ENCODE results near the gene ADGRV1.

ADGRV1 gene

DNA sequence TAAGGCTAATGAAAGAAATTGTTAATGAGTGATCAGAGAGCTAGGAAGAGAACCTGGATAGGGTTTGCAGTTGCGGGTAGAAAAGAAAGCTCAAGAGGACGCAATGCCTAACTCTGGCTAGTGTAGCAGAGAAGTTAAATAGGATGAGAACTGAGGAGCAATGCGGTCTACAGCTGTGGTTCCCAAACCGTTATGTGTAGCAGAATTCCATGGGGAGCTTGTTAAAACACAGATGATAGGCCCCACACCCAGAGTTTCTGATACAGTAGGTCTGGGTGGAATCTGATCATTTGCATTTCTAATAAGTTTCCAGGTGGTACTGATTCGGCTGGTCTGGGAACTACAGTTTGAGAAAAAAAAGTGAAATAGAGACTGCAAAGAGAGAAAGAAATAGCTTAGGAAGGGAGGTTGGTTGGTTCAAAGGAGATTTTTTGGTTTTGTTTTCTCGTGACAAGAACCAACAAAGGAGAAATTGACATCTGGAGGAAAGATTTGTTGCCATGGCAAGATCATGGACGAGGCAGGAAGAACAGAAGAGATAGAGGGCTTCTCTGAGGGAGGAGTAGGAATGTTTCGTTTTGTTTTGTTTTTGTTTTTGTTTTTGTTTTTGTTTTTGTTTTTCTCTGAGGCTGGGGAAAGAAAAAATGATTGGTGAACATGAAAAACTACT is 548.4 kb downstream of the ADGRV1 start:
- no peak for DNase-seq (ENCODE audit: low read depth in 2 of 2)

- no peak for DNase-seq (ENCODE audit: low read depth in 2 of 2)
Observed at GRCh38 chr5:91109634-91110033, 551.0 kb downstream of the ADGRV1 start.

- no peak for DNase-seq (ENCODE audit: low read depth in 2 of 2)
Observed at GRCh38 chr5:91110686-91111085, 552.1 kb downstream of the ADGRV1 start.

GRCh38 chr5:91111473-91112238 is 553.1 kb downstream of the ADGRV1 start:
- no peak for DNase-seq (ENCODE audit: low read depth in 2 of 2)

- DNase-seq (ENCODE audit: low read depth in 2 of 2) = no peak
Observed at GRCh38 chr5:91114658-91115057, 556.1 kb downstream of the ADGRV1 start.

GRCh38 chr5:91118354-91118753 is 559.8 kb downstream of the ADGRV1 start:
- no peak for DNase-seq (ENCODE audit: low read depth in 2 of 2)

DNA sequence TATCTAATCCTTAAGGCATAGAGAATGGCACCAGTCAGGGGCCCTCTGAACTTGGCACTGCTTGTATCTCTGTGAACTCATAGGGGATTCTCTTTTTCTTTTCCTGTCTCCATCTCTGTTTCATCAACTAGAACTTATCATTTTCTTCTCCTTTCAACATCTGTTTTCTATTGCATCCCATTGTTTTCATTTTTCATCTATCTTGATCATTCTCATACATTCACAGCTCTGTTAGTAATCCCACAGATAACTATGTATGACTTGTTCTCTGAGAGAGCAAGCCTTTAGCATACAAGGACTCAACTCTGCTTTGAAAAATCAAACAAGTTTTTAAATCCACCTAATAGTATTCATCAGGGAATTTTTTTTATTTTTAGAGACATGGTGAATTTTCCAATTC is 560.2 kb downstream of the ADGRV1 start:
- no peak for DNase-seq (ENCODE audit: low read depth in 2 of 2)

DNA sequence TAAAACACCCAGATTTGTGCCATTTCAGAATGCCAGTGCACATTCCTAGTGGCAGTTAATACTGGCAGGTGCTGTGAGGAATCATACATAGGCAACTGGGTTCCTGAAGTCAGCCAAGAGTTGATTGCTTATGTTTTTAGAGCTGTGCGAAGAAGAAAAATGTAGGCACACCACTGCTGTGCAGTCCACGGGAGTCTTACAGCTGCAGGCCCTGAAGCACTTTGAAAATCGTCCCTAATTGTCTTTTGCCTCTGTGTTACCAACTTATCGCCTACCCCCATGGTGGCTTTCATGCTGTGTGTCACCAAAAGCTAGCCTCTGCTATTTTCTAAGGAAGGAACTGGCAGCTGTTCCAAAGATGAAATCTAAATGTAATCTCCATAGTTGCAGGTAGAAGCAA is 560.6 kb downstream of the ADGRV1 start:
- no peak for DNase-seq (ENCODE audit: low read depth in 2 of 2)

DNA sequence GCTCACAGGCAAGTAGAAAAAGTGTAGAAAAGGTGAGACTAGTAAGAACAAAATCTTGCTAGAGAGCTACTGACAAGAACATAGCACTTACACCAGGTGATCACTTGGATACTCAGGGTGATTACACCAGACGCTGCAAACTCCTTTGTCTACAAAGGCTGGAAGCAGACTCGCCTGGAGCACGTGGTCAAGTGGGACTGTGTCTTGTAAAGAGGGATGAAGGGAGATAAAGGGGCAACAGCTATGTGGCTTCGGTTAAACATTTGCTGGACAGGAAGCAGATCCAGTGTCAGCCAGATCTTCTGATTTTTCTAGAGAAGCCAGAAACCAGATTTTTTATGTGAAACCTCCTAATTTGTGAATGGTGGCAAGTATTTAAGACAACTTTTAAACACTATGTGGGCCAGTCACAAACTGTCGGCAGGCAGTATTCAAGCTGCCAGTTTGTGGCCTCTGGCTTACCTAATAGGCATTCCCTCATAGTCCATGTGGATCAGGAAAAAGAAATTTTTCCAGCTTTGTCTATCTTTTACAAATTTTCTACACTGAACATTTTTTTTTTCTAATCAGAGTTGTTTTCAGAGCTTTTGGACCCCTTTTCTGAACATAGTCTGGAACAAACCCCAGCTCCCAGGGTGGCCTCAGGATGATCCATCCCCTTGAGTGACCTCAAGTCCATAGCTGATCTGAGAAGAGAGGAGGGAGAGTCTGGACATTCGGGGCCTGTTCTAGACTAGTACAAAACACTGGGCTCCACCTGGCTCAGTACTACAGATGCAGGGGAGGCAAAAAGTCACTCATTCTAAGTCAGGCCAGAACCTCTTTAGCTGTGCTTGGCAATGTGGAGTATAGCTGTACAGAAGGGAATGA is 561.6 kb downstream of the ADGRV1 start:
- DNase-seq (ENCODE audit: low read depth in 2 of 2) = no peak

DNA sequence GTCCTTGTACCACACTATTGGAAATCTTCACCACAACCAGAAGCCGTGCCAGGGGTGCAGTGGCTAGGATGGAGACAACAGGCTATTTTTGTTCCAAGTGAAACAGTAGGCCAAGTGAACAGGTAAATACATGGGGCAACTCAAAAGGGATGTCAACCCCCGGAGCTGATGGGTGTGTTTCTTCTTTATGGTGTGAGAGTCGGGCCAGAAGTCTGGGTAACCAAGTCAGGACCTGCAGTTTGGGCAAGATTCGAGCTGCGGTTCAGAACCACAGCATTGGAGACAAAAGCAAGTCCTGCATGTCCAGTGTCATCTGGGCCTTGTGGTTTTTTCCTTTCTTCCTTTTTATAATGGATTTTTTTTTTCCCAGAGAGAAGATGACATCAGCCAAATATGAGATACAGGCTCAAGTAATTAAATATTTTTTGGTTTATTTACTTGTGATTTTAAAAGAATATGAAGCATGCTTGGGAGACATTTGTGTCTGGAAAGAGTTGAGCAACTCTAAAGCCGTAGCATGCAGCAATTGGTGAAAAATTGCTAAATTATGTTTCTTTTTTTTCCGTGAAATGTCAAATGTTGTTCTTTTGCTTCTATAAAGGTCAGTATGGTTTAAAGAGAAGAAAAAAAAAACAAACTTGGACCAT is 562.9 kb downstream of the ADGRV1 start:
- DNase-seq (ENCODE audit: low read depth in 2 of 2) = no peak

GRCh38 chr5:91122651-91123050 is 564.1 kb downstream of the ADGRV1 start:
- DNase-seq (ENCODE audit: low read depth in 2 of 2) = no peak

DNA sequence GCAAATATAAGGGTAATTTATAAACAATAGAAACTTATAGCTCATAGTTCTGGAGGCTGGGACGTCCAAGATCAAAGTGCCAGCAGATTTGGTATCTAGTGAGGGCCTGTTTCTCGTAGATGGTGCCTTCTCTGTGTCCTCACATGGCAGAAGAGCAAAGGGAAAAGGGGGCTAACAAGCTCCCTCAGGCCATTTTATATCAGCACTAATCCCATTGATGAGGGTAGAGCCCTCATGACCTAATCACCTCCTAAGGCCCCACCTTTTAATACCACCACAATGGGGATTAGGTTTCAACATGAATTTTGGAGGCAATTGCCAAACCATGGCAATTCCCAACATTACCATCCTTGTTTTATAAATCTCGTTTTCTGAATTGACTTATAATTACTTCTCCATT is 564.7 kb downstream of the ADGRV1 start:
- DNase-seq (ENCODE audit: low read depth in 2 of 2) = no peak

- no peak for DNase-seq (ENCODE audit: low read depth in 2 of 2)
Observed at GRCh38 chr5:91123901-91124300, 565.3 kb downstream of the ADGRV1 start.

GRCh38 chr5:91125916-91126315 is 567.3 kb downstream of the ADGRV1 start:
- no peak for DNase-seq (ENCODE audit: low read depth in 2 of 2)

DNA sequence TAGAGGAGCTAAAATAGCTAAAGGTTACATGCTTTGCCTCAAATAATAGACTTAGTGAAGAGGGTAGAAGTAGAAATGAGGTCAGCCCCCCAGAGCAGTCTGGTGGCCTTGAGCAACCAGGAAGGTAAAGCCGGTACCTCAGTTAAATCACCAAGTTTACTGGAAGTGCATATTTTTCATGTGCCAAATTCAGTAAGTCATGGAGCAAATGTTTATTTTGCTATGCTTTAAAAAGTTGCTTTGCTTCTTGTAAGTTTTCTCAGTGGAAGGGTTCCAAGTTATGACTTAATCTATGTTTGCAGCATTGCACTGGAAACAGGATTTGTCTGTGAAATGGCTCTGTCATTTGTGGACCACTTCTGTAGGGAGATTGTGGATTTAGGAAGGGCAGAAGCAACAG is 567.9 kb downstream of the ADGRV1 start:
- no peak for DNase-seq (ENCODE audit: low read depth in 2 of 2)

GRCh38 chr5:91126888-91127287 is 568.3 kb downstream of the ADGRV1 start:
- no peak for DNase-seq (ENCODE audit: low read depth in 2 of 2)

GRCh38 chr5:91127456-91128081 is 569.0 kb downstream of the ADGRV1 start:
- DNase-seq (ENCODE audit: low read depth in 2 of 2) = no peak

GRCh38 chr5:91128604-91129003 is 570.0 kb downstream of the ADGRV1 start:
- no peak for DNase-seq (ENCODE audit: low read depth in 2 of 2)

DNA sequence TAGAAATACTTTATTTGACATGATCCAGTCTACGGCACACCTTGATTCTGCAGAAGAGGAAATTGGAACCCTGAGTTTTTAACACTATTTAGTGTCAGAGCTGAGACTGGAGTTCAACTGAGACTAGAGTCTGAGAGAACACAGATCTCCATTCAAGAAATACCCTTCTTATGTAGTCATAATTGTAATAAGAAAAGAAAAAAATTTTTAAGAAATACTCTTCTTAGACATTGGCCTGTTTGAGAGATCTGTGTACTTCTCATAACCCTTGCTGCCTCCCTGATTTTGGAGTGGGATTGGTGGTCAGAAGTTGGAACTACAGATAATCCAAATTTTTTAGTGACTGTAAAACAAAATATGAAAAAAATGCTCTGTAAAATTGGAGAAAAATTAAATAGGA is 571.2 kb downstream of the ADGRV1 start:
- DNase-seq (ENCODE audit: low read depth in 2 of 2) = no peak

DNA sequence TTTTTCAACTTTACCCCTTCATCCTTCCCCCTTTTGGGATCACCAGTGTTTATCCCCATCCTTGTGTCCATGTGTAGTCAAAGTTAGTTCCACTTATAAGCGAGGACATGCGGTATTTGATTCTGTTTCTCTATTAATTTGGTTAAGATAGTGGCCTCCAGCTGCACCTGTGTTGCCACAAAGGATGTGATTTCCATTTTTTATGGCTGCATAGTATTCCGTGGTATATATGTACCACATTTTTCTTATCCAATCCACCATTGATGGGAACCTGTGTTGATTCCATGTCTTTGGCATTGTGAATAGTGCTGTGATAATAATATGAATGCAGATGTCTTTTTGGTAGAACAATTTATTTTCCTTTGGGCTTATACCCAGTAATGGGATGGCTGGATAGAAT is 572.2 kb downstream of the ADGRV1 start:
- no peak for DNase-seq (ENCODE audit: low read depth in 2 of 2)

DNA sequence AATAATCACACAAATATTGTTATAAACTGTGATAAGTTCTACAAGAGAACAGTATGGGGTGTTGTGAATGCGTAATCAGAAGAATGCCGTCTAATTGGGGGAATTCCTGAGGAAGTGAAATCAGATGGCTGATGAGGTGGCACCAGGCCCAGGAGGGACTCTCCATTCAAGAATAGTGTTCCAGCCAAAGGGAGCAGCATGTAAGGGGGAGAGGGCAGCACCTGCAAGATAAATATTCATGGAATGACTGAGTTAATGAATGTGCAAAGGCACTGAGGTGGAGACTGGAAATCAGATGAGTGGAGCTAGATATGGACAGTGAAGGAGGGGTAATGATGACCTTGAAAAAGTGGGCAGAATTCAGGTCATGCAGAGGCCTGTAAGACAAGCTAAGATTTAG is 574.0 kb downstream of the ADGRV1 start:
- DNase-seq (ENCODE audit: low read depth in 2 of 2) = no peak

- no peak for DNase-seq (ENCODE audit: low read depth in 2 of 2)
Observed at GRCh38 chr5:91133183-91133582, 574.6 kb downstream of the ADGRV1 start.
